Measurements from ENCODE around the gene LIX1L. TPM values are rescaled to one million over a fixed set of nuclear protein-coding genes. Genes with fewer than 3 reads are reported as not detected.
A peak's percentile ranks its signal among the peaks of the same experiment; 100 is the strongest.

Gene LIX1L
- total RNA-seq (10 to 100 TPM; 41.8 to 42.6 TPM), polyA plus RNA-seq (33.5 TPM)

DNA sequence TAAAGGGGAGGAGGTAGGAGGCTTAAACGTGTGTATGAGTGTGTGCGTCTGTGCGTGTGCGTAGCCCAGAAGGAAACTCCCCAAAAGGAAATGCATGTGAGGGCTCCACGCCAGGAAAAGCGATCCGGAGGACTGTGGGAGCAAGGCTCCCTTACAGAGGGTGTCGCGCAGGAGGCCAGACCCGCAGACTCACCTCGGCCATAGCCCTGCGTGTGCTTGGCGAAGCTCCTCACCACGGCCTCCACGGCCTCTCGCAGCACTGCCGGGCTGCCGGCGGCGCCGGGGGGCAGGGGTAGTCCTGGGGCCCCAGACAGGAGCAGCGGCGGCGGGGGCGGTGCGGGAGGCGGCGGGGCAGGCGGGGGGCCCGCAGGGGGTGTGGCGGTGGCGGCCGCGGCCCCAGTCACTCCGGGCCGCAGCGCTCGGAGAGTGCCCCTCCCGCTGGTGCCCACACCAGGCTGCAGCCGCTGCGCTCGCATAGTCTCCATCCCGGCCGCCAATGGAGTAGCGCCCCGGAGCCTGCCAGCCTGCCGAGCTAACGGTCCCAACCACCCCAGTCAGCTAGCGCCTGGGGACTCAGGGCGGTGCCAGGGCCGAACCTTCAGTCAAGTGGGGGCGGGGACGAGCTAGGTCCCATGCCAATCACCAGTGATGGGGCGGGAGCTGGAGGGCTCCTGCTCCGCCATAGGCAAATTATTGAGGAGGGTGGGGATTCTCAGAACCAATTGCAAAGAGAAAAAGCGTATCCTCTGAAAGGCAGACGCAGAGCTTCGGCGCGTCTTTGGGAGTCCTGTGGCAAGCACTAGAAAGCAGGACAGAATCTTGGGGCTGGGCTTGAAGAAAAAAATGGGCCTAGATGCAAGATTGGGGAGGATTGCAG, at the start of gene LIX1L:
Gene LIX1L (minus strand): TSS at position 575 of the 877 bp plus-strand sequence. CDS start 90 bp downstream, at position 485.
- peak within 1 kb of the TSS; percentile 76 for H3K27ac ChIP-seq (ENCODE audit: low read depth, low read length)
- Mint-ChIP-seq H3K4me3 (peak within 1 kb of the TSS; percentile 83 to 98 (median 92)), H3K9me3 (no peaks in the 10 kb centered on the region), H3K27ac (peak within 1 kb of the TSS; percentile 91 to 98 (median 97)), H3K27me3 (peaks cover 0 to 3% of the 10 kb centered on the region in 2 donors), H3K36me3 (peaks cover 0 to 28% (median 0%) of the 10 kb centered on the region in 3 donors), H3K4me1 (peaks cover 68 to 74% (median 74%) of the 10 kb centered on the region in 3 donors)
- H3K4me1 ChIP-seq (ENCODE audit: insufficient read depth, low read length), result peaks cover 64% of the 10 kb centered on the region
- H3K9me3 ChIP-seq (ENCODE audit: low read length), result no peaks in the 10 kb centered on the region
- H3K36me3 ChIP-seq (ENCODE audit: insufficient read depth, low read length), result no peaks in the 10 kb centered on the region
- H3K4me3 ChIP-seq (ENCODE audit: low read length), result peak within 1 kb of the TSS; percentile 94
- DNase-seq, result peak; percentile 92 to 96 (median 93)
- ChIA-PET POLR2A (interaction anchor here (0.6 to 7.1 kb wide), 17 partner anchors 9 to 134 kb away, joined by 3 to 87 read pairs (median 5); partner anchors contain the start of genes PEX11B, PIAS3, POLR3C and RBM8A), CTCF (interaction anchor here (0.6 to 3.1 kb wide), 18 partner anchors 8 to 112 kb away, joined by 3 to 26 read pairs (median 4); partner anchors contain the start of genes ANKRD35, NUDT17, RBM8A and TXNIP)
- no peaks in the 10 kb centered on the region for H3K27me3 ChIP-seq (ENCODE audit: insufficient read depth, low read length, poor library complexity, severe bottlenecking)

DNA sequence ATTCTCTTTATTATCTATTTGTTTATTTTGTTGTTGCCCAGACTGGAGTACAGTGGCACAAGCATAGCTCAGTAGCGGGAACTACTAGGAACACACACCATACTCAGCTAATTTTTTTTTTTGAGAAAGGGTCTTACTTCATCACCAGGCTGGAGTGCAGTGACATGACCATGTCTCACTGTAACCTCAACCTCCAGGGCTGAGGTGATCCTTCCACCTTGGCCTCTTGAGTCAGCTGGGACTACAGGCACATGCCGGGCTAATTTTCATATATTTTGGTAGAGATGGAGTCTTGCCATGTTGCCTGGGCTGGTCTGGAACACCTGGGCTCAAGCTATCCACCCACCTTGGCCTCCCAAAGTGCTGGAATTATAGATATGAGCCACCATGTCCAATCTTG, 43.9 kb upstream of the LIX1L start:
- Histone ChIP-seq H3K27ac (ENCODE audit: low read depth, low read length) (no peak overlapping the region), H3K4me3 (ENCODE audit: low read length) (no peak overlapping the region), H3K27me3 (ENCODE audit: insufficient read depth, low read length, poor library complexity, severe bottlenecking) (no peaks in the 10 kb centered on the region), H3K4me1 (ENCODE audit: insufficient read depth, low read length) (peaks cover 72% of the 10 kb centered on the region), H3K9me3 (ENCODE audit: low read length) (no peaks in the 10 kb centered on the region), H3K36me3 (ENCODE audit: insufficient read depth, low read length) (no peaks in the 10 kb centered on the region)
- peak overlapping the region; percentile 30 to 57 (median 47) for H3K4me3 Mint-ChIP-seq
- H3K27me3 Mint-ChIP-seq, result peaks cover 0 to 3% of the 10 kb centered on the region in 2 donors
- peak overlapping the region; percentile 72 to 94 (median 88) for H3K27ac Mint-ChIP-seq
- H3K36me3 Mint-ChIP-seq, result peaks cover 0 to 7% (median 0%) of the 10 kb centered on the region in 3 donors
- ChIA-PET POLR2A (interaction anchor here (0.5 to 1.3 kb wide), 4 partner anchors 10 to 74 kb away, joined by 3 to 5 read pairs (median 3); partner anchors contain the start of gene RBM8A), CTCF (interaction anchor here (0.7 to 26.4 kb wide), 4 partner anchors 8 to 143 kb away, joined by 3 to 475 read pairs (median 5); partner anchors contain the start of gene PIAS3)
- H3K4me1 Mint-ChIP-seq, result peaks cover 66 to 84% (median 68%) of the 10 kb centered on the region in 3 donors
- no peak for DNase-seq
- no peaks in the 10 kb centered on the region for H3K9me3 Mint-ChIP-seq

DNA sequence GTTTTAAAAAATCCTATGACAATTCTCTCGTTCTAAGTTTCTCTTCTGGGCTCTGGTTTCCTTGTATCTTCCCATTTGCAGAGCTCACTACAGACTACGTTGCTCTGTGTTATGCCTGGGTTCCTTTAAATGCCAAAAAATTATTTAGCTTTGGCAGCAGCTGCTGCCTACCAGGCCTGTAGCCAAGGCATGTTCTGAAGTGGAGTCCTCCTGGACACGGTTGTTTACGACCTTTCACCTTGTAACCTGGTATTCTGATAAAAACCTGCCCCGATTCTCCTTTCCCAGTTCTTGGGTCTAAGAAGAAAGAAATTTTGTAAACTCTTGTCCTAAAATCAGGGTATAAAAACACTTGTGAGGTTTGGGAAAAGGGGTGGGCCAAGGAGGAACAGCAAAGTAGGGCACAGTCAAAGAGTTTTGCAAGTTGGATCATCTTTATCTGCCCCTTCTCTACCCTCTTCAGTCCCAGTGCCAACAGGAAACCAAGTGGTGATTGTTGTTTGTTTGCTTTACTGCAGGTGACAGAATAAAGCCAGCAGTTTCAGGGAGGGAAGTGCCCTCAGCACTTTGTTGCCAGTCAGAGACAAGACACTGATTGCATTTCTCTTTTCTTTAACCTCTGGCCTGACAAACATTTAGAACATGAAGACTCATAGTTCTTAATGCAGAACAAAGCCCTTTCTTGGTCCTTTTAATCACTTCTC, 41.7 kb upstream of the LIX1L start:
- ChIA-PET POLR2A (interaction anchor here (0.7 to 5.1 kb wide), 4 partner anchors 12 to 36 kb away, joined by 3 to 49 read pairs (median 4); no protein-coding TSS in a partner anchor), CTCF (interaction anchor here (26.4 kb wide), 1 partner anchor 21 kb away, joined by 475 read pairs; no protein-coding TSS in a partner anchor)
- Mint-ChIP-seq H3K27ac (peak overlapping the region; percentile 85 to 98 (median 96)), H3K36me3 (peaks cover 16 to 28% (median 20%) of the 10 kb centered on the region in 3 donors), H3K4me1 (peaks cover 49 to 62% (median 49%) of the 10 kb centered on the region in 3 donors), H3K27me3 (peaks cover 0 to 3% of the 10 kb centered on the region in 2 donors), H3K4me3 (peak overlapping the region; percentile 94 to 99 (median 99)), H3K9me3 (peaks cover 0 to 2% (median 0%) of the 10 kb centered on the region in 5 donors)
- Histone ChIP-seq H3K36me3 (ENCODE audit: insufficient read depth, low read length) (peaks cover 17% of the 10 kb centered on the region), H3K4me3 (ENCODE audit: low read length) (peak overlapping the region; percentile 99), H3K9me3 (ENCODE audit: low read length) (no peaks in the 10 kb centered on the region), H3K27ac (ENCODE audit: low read depth, low read length) (no peak overlapping the region), H3K4me1 (ENCODE audit: insufficient read depth, low read length) (peaks cover 50% of the 10 kb centered on the region), H3K27me3 (ENCODE audit: insufficient read depth, low read length, poor library complexity, severe bottlenecking) (no peaks in the 10 kb centered on the region)
- peak in 3 of 5 donors; percentile 47 to 66 (median 62) for DNase-seq

DNA sequence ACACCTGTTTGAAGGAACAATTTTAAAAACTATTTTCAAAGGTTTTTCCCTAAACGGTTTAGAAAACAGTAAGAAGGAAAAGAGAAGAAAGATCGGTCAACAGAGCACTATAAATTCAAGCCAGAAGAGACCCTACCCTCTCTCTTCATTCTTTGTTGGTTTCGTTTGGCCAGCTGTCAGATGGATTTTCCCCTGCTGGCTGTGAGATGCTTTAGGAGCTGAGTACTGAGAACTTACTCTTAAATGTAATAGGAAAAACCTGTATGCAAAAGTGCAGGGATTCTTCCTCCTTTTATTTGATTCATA, 39.9 kb upstream of the LIX1L start:
- Mint-ChIP-seq H3K27ac (peak overlapping the region; percentile 84 to 98 (median 98)), H3K9me3 (peaks cover 0 to 5% (median 0%) of the 10 kb centered on the region in 5 donors), H3K4me1 (peaks cover 53 to 63% (median 60%) of the 10 kb centered on the region in 3 donors), H3K27me3 (peaks cover 0 to 3% of the 10 kb centered on the region in 2 donors), H3K36me3 (peaks cover 34 to 46% (median 37%) of the 10 kb centered on the region in 3 donors), H3K4me3 (peak overlapping the region; percentile 94 to 99 (median 99))
- H3K9me3 ChIP-seq (ENCODE audit: low read length), result no peaks in the 10 kb centered on the region
- no peaks in the 10 kb centered on the region for H3K27me3 ChIP-seq (ENCODE audit: insufficient read depth, low read length, poor library complexity, severe bottlenecking)
- peak overlapping the region; percentile 92 for H3K27ac ChIP-seq (ENCODE audit: low read depth, low read length)
- ChIA-PET POLR2A (interaction anchor here (1.1 to 11.4 kb wide), 9 partner anchors 9 to 139 kb away, joined by 4 to 229 read pairs (median 17); partner anchors contain the start of genes ANKRD34A, LIX1L, PEX11B and PIAS3), CTCF (interaction anchor here (0.9 to 26.4 kb wide), 8 partner anchors 9 to 152 kb away, joined by 3 to 475 read pairs (median 4); partner anchors contain the start of genes NUDT17, PIAS3 and RBM8A)
- H3K4me3 ChIP-seq (ENCODE audit: low read length), result peak overlapping the region; percentile 99
- peaks cover 35% of the 10 kb centered on the region for H3K36me3 ChIP-seq (ENCODE audit: insufficient read depth, low read length)
- DNase-seq, result no peak
- peaks cover 55% of the 10 kb centered on the region for H3K4me1 ChIP-seq (ENCODE audit: insufficient read depth, low read length)

DNA sequence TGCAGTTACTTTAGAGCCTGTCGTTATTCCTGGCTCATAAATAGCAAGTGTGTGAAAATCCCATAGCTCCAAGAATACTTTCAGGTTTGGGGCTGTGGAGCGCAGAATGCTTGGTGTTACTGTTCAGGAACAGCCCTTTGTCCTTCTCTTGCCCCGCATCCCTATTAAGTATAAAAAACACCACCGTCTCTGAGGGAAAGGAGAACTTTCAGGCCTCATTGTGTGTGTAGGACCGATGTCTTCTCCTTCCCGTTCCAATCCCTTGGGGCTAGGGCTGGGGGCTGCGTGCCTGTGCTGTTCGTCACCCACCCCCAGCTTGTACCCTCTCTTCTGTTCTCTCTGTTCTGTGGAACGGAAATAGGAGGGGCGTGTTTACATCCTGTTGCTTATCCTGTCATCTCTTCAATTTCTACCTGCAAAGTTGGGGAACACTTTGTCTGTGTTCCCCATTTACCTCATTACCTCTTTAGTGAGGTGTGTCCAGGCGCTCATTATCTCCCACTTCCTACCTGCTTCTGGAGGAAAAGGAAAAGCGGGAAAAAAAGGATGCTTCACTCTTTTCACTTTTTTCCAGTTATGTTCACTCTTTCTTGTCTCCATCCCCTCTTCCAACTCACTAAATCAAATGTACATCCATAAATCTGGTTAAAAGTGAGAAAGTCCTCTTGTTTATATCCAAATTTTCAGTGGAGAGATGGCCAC, 39.4 kb upstream of the LIX1L start:
- Mint-ChIP-seq H3K27me3 (peaks cover 0 to 3% of the 10 kb centered on the region in 2 donors), H3K4me1 (peaks cover 58 to 67% (median 63%) of the 10 kb centered on the region in 3 donors), H3K36me3 (peaks cover 38 to 50% (median 42%) of the 10 kb centered on the region in 3 donors), H3K27ac (peak overlapping the region; percentile 84 to 98 (median 98)), H3K4me3 (peak overlapping the region; percentile 94 to 99 (median 99)), H3K9me3 (peaks cover 0 to 5% (median 0%) of the 10 kb centered on the region in 5 donors)
- peaks cover 40% of the 10 kb centered on the region for H3K36me3 ChIP-seq (ENCODE audit: insufficient read depth, low read length)
- POLR2A ChIA-PET, result interaction anchor here (0.8 to 11.4 kb wide), 10 partner anchors 8 to 139 kb away, joined by 4 to 229 read pairs (median 16); partner anchors contain the start of genes ANKRD34A, LIX1L, PEX11B and PIAS3
- H3K27ac ChIP-seq (ENCODE audit: low read depth, low read length), result peak overlapping the region; percentile 92
- H3K4me1 ChIP-seq (ENCODE audit: insufficient read depth, low read length), result peaks cover 58% of the 10 kb centered on the region
- no peaks in the 10 kb centered on the region for H3K9me3 ChIP-seq (ENCODE audit: low read length)
- H3K4me3 ChIP-seq (ENCODE audit: low read length), result peak overlapping the region; percentile 99
- no peaks in the 10 kb centered on the region for H3K27me3 ChIP-seq (ENCODE audit: insufficient read depth, low read length, poor library complexity, severe bottlenecking)
- CTCF ChIA-PET, result interaction anchor here (1.2 to 26.4 kb wide), 6 partner anchors 10 to 139 kb away, joined by 3 to 475 read pairs (median 8); partner anchors contain the start of genes PIAS3 and RBM8A
- DNase-seq, result peak; percentile 32 to 84 (median 68)

DNA sequence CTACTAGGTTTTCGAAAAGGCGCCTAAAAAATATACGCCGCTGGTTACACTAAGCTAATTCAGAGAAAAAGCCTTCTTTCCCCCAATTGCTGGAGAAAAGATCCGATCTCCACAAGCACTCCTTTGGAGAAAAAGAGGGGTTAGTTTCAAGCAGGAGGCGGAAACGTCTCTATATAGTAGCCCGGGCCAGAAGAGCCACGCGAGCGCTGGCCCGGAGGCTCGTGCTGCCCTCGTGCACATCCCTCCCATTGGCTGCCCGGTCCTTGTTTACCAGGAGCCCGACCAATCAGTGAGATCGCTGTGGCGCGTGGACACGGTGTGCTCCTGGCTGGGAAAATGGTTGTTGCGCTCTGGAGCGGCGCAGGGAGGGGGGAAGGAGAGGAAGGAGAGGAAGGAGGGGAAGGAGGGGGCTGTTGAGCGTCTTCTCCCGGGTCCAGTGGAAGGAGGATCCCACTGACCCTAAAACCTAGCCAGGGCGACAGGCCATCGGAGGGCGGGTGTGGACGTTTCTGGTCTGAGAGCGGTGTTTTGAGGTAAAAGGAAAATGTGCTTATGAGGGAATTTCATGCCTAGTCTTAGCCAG, 38.7 kb upstream of the LIX1L start, which contains the start of gene TXNIP:
Gene TXNIP (minus strand): TSS at position 147 of the 583 bp plus-strand sequence. CDS start 313 bp downstream, outside the sequence.
- ChIA-PET CTCF (interaction anchor here (0.9 to 26.4 kb wide), 7 partner anchors 11 to 151 kb away, joined by 3 to 475 read pairs (median 7); partner anchors contain the start of genes LIX1L, NUDT17, PIAS3 and RBM8A), POLR2A (interaction anchor here (0.8 to 11.4 kb wide), 12 partner anchors 8 to 173 kb away, joined by 3 to 229 read pairs (median 14); partner anchors contain the start of genes ANKRD34A, LIX1L, PEX11B and PIAS3)
- peak within 1 kb of the TSS; percentile 94 to 99 (median 99) for H3K4me3 Mint-ChIP-seq
- DNase-seq, result peak; percentile 86 to 96 (median 89)
- Histone ChIP-seq H3K4me1 (ENCODE audit: insufficient read depth, low read length) (peaks cover 58% of the 10 kb centered on the region), H3K9me3 (ENCODE audit: low read length) (no peaks in the 10 kb centered on the region), H3K27ac (ENCODE audit: low read depth, low read length) (peak within 1 kb of the TSS; percentile 92), H3K4me3 (ENCODE audit: low read length) (peak within 1 kb of the TSS; percentile 99), H3K36me3 (ENCODE audit: insufficient read depth, low read length) (peaks cover 44% of the 10 kb centered on the region), H3K27me3 (ENCODE audit: insufficient read depth, low read length, poor library complexity, severe bottlenecking) (no peaks in the 10 kb centered on the region)
- H3K27ac Mint-ChIP-seq, result peak within 1 kb of the TSS; percentile 84 to 98 (median 98)
- H3K36me3 Mint-ChIP-seq, result peaks cover 39 to 56% (median 49%) of the 10 kb centered on the region in 3 donors
- peaks cover 0 to 3% of the 10 kb centered on the region in 2 donors for H3K27me3 Mint-ChIP-seq
- H3K4me1 Mint-ChIP-seq, result peaks cover 57 to 67% (median 63%) of the 10 kb centered on the region in 3 donors
- peaks cover 0 to 5% (median 0%) of the 10 kb centered on the region in 5 donors for H3K9me3 Mint-ChIP-seq
